ENCODE measurements around the gene SCAP. TPM values are rescaled to one million over a fixed set of nuclear protein-coding genes. Genes with fewer than 3 reads are reported as not detected.

SCAP gene
- total and polyA plus RNA-seq, 2 of the 13 experiments (the other 11 are each of a cell fraction or from before 2014, with no cell fraction given), result 40.4 to 53.3 TPM

GRCh38 chr3:47365213-47366153 lies 110.3 kb downstream of the SCAP start:
- peak; percentile 4 for FAIRE-seq
- Histone ChIP-seq H2AFZ (ENCODE audit: low read length) (no peak overlapping the region), H3K4me3 (replicated peaks in 1 of 3; ENCODE audit: insufficient read depth in 1 of 3, low read depth in 2 of 3, low read length in 3 of 3) (no peak overlapping the region), H3K36me3 (replicated peaks in 1 of 2; ENCODE audit: control insufficient read depth in 1 of 2, insufficient read depth in 2 of 2, low read length in 2 of 2) (no peaks in the 10 kb centered on the region), H3K27ac (ENCODE audit: extremely low read length, insufficient read depth, low read length) (no peak overlapping the region), H4K20me1 (ENCODE audit: insufficient read depth, low read length) (no peaks in the 10 kb centered on the region), H3K9ac (ENCODE audit: insufficient read depth, low read depth, low read length) (no peak overlapping the region), H3K9me3 (ENCODE audit: low read length) (no peaks in the 10 kb centered on the region), H3K4me1 (ENCODE audit: insufficient read depth, low read length) (peaks cover 44% of the 10 kb centered on the region), H3K79me2 (ENCODE audit: insufficient read depth, low read length) (no peaks in the 10 kb centered on the region), H3K4me2 (ENCODE audit: low read depth, low read length) (0 out of 2 replicates have a peak overlapping the region, but pooled peaks have one; percentile 7), H3K27me3 (ENCODE audit: control insufficient read depth in 1 of 2, insufficient read depth in 2 of 2, low read length in 2 of 2) (peaks cover 0 to 4% of the 10 kb centered on the region in 2 experiments; a peak in 2 of 5 replicates)
- intact Hi-C loops (cut with micrococcal nuclease; ENCODE audit: unreplicated experiment), result no loop called here
- 41% methylated on average over 11 of the region's 11 CpGs for WGBS (ENCODE audit: low lambda C conversion rate)
- BruUV-seq (replicated peaks), result no TSS peak
- no peak for ATAC-seq
- ChIA-PET CTCF (ENCODE audit: low intra/inter-chr PET ratio, low total read pairs) (no interaction called here), POLR2A (no interaction called here)
- DNase-seq (ENCODE audit: low spot score), result no peak
- in situ Hi-C loops (cut with HindIII; ENCODE audit: extremely low pct_ligation_motif_present, low pct_unique_long_range_greater_than_20kb), result no loop called here
- no peak for TF ChIP-seq IRX3 (CRISPR knock-in tag; IDR thresholded peaks at IDR 0.05; ENCODE audit: borderline replicate concordance, low read depth)
- TF ChIP-seq FOSL2 (CRISPR knock-in tag; IDR thresholded peaks at IDR 0.05), result peak; percentile 53
- TF ChIP-seq ZNF34 (CRISPR knock-in tag; IDR thresholded peaks at IDR 0.05; ENCODE audit: borderline replicate concordance), result no peak
- TF ChIP-seq ZNF33B (CRISPR knock-in tag; IDR thresholded peaks at IDR 0.05), result no peak
- TF ChIP-seq ATF7-NPFF (CRISPR knock-in tag; IDR thresholded peaks at IDR 0.05; ENCODE audit: low read depth), result no peak
- peak; percentile 76 for TF ChIP-seq ZNF7 (CRISPR knock-in tag; IDR thresholded peaks at IDR 0.05)

Small RNAs within 50 kb of the gene (small RNA-seq; reads per million reads assigned to genes)
- 0 reads per million in 3 experiments for gene AC099778.2 (ENCODE audit: insufficient read depth in 2 of 3, insufficient read length in 3 of 3, low read depth in 2 of 3, low replicate concordance in 1 of 3)

Other genes with a start within 250 kb of the SCAP start
- gene KIF9, start 193.1 kb downstream of the SCAP start, total RNA-seq (2016; rRNA removed; fragmentation: Illumina TruSeq; extraction: Trizol), result 16.9 and 18.8 TPM in 2 replicates
- 4.3 and 5.1 TPM in 2 replicates for gene KIF9, start 193.1 kb downstream of the SCAP start, polyA plus RNA-seq (2011; rRNA removed)
- gene KLHL18, start 193.0 kb downstream of the SCAP start, total RNA-seq (2016; rRNA removed; fragmentation: Illumina TruSeq; extraction: Trizol), result 18.8 and 26.1 TPM in 2 replicates
- 14.0 and 17.5 TPM in 2 replicates for gene KLHL18, start 193.0 kb downstream of the SCAP start, polyA plus RNA-seq (2011; rRNA removed)
- 3.7 and 13.2 TPM in 2 replicates for gene PTPN23, start 94.9 kb downstream of the SCAP start, total RNA-seq (2016; rRNA removed; fragmentation: Illumina TruSeq; extraction: Trizol)
- gene PTPN23, start 94.9 kb downstream of the SCAP start, polyA plus RNA-seq (2011; rRNA removed), result 2.3 and 3.2 TPM in 2 replicates
- 38.6 and 45.0 TPM in 2 replicates for gene ELP6, start 37.8 kb upstream of the SCAP start, total RNA-seq (2016; rRNA removed; fragmentation: Illumina TruSeq; extraction: Trizol)
- gene ELP6, start 37.8 kb upstream of the SCAP start, polyA plus RNA-seq (2011; rRNA removed), result 43.6 and 49.3 TPM in 2 replicates
- 0.07 TPM in 1 of 2 replicates, not detected in the other for gene CSPG5, start 102.9 kb upstream of the SCAP start, total RNA-seq (2016; rRNA removed; fragmentation: Illumina TruSeq; extraction: Trizol)
- 0.10 and 0.15 TPM in 2 replicates for gene CSPG5, start 102.9 kb upstream of the SCAP start, polyA plus RNA-seq (2011; rRNA removed)

Data from HepG2 (cell line).